HEK293T (cell line): ENCODE data around the gene FRRS1L.

ENCODE experiments used
- CTCF ChIA-PET: fragments of 350-600 bp; formaldehyde crosslinking; extraction: SDS; loops from one replicate; lab custom pipeline; 2021; ENCODE audit warnings: antibody characterized with exemption, inconsistent platforms; lab: Yijun Ruan, JAX
- POLR2A ChIA-PET: fragments of 350-600 bp; formaldehyde crosslinking; extraction: SDS; loops from one replicate; lab custom pipeline; 2020; ENCODE audit warnings: antibody characterized with exemption, inconsistent platforms; lab: Yijun Ruan, JAX
- DNase-seq: peaks from one replicate; pipeline ENCODE4 v3.0.0; 2012; ENCODE audit warnings: mixed read lengths; ENCODE audit errors: extremely low spot score
- ARNT ChIP-seq: fragments of 450-650 bp; IDR thresholded peaks from 2 replicates; pipeline ENCODE4 v1.6.1; 2017; ENCODE audit warnings: mild to moderate bottlenecking
- BHLHE40 ChIP-seq: fragments of 450-650 bp; IDR thresholded peaks from 2 replicates; pipeline ENCODE4 v1.6.1; 2016; ENCODE audit warnings: mild to moderate bottlenecking, moderate library complexity, borderline replicate concordance
- CTBP1 ChIP-seq: fragments of 450-650 bp; IDR thresholded peaks from 2 replicates; pipeline ENCODE4 v1.6.1; 2016; ENCODE audit warnings: borderline replicate concordance
- ELF4 ChIP-seq: fragments of 450-650 bp; IDR thresholded peaks from 2 replicates; pipeline ENCODE4 v1.6.1; 2017; ENCODE audit warnings: antibody characterized with exemption
- FOXA1 ChIP-seq: fragments of 450-650 bp; IDR thresholded peaks from 2 replicates; pipeline ENCODE4 v1.6.1; 2016; ENCODE audit warnings: mild to moderate bottlenecking
- FOXK2 ChIP-seq: fragments of 450-650 bp; IDR thresholded peaks from 2 replicates; pipeline ENCODE4 v1.6.1; 2016; ENCODE audit warnings: mild to moderate bottlenecking
- FOXM1 ChIP-seq: fragments of 450-650 bp; IDR thresholded peaks from 2 replicates; pipeline ENCODE4 v1.6.1; 2017; ENCODE audit warnings: mild to moderate bottlenecking, borderline replicate concordance
- HDGF ChIP-seq: fragments of 450-650 bp; IDR thresholded peaks from 2 replicates; pipeline ENCODE4 v1.6.1; 2017; ENCODE audit warnings: antibody characterized with exemption, borderline replicate concordance
- L3MBTL2 ChIP-seq: fragments of 450-650 bp; conservative IDR thresholded peaks from 2 replicates; pipeline ENCODE4 v1.6.1; 2016; ENCODE audit warnings: mild to moderate bottlenecking
- LEF1 ChIP-seq: fragments of 450-650 bp; IDR thresholded peaks from 2 replicates; pipeline ENCODE4 v1.6.1; 2017; ENCODE audit warnings: mild to moderate bottlenecking, borderline replicate concordance
- NFRKB ChIP-seq: fragments of 450-650 bp; IDR thresholded peaks from 2 replicates; pipeline ENCODE4 v1.6.1; 2016; ENCODE audit warnings: mild to moderate bottlenecking, moderate library complexity
- SP1 ChIP-seq: fragments of 450-650 bp; IDR thresholded peaks from 2 replicates; pipeline ENCODE4 v1.6.1; 2017
- SUZ12 ChIP-seq: fragments of 450-650 bp; IDR thresholded peaks from 2 replicates; pipeline ENCODE4 v1.6.1; 2016; ENCODE audit warnings: mild to moderate bottlenecking
- TARDBP ChIP-seq: fragments of 450-650 bp; IDR thresholded peaks from 2 replicates; pipeline ENCODE4 v1.6.1; 2016
- ZNF384 ChIP-seq: fragments of 450-650 bp; IDR thresholded peaks from 2 replicates; pipeline ENCODE4 v1.6.1; 2016
- TF ChIP-seq, protein P1 (sequence below): fragments of 450-650 bp; IDR thresholded peaks from 2 replicates; pipeline ENCODE4 v1.6.1; 2016

FRRS1L gene

DNA sequence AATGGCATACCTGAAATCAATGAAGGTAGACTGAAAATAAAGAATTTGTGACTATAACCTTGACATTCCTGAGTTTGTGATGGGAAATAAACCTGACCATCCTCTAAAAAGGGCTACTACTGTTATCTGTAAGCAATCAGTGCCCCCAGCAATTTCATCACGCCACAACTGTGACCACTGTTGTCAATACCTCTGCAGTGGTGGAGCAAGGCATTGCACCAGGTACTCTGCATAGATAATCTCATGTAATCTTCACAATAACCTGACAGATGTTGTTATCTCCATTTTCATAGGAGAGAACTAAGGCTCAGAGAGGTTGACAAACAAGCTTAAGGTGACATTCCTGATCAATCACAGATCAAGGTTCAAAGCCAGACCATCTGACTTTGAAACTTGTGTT lies 38.5 kb upstream of the FRRS1L start:
- ChIA-PET POLR2A (no interaction called here), CTCF (no interaction called here)
- no peak for DNase-seq
- TF ChIP-seq HDGF, result no peak
- no peak for TF ChIP-seq ARNT
- no peak for TF ChIP-seq L3MBTL2
- TF ChIP-seq CTBP1, result no peak
- no peak for TF ChIP-seq SP1
- no peak for TF ChIP-seq FOXA1
- TF ChIP-seq SUZ12, result no peak
- TF ChIP-seq TARDBP, result no peak
- TF ChIP-seq LEF1, result no peak
- TF ChIP-seq, protein P1, sequence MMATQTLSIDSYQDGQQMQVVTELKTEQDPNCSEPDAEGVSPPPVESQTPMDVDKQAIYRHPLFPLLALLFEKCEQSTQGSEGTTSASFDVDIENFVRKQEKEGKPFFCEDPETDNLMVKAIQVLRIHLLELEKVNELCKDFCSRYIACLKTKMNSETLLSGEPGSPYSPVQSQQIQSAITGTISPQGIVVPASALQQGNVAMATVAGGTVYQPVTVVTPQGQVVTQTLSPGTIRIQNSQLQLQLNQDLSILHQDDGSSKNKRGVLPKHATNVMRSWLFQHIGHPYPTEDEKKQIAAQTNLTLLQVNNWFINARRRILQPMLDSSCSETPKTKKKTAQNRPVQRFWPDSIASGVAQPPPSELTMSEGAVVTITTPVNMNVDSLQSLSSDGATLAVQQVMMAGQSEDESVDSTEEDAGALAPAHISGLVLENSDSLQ, result no peak

DNA sequence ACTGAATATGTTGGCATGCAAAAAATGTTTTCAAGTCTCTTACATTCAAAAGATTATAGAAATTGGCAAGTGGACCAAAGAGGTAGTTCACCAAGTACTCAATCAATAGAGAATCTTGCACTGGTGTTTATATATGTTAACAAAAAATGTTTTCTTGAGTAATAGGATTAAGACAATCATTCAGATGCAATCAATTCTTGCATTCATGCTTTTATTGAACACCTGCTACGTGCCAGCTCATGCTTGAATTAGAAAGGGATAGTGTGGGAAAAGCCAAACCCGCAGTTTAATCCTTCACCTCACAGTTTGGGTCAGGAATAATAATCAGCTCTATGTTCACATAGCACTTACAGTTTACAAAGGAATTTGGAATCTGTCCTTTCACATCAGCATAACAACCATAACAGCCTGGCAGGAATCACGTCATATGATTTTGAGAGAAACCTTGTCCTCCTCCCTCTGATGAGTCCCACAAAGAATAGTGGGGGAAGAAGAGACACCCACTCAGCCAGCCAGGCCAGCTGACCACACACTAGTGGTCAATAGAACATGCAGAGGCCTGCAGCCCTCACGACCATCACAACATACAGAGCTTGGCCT lies 36.8 kb upstream of the FRRS1L start:
- CTCF ChIA-PET, result no interaction called here
- TF ChIP-seq FOXM1 (no peak), LEF1 (no peak), NFRKB (no peak), CTBP1 (no peak), ZNF384 (no peak), SP1 (no peak), TARDBP (no peak), SUZ12 (no peak), FOXK2 (no peak), BHLHE40 (no peak), HDGF (no peak), ELF4 (no peak), FOXA1 (no peak), L3MBTL2 (no peak), ARNT (no peak)
- TF ChIP-seq, protein P1, result no peak
- POLR2A ChIA-PET, result no interaction called here
- DNase-seq, result no peak

DNA sequence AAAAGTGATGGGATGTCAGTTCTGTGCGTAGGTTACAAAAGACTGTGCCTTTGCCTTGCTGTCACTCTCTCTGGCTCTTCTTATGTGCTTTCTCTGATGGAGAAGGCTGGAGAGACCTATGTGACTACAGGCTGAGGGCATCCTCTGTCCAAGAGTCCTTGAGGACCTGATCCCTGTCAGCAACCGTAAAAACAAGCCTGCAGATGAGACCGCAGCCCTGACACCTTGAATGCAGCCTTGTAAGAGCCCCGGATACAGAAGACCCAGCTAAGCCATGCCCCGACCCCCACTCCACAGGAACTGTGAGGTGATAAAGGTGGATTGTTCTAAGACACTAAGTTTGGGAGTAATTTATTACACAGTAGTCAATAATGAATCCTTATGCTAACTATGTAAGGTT lies 32.6 kb upstream of the FRRS1L start:
- TF ChIP-seq ELF4 (no peak), SUZ12 (no peak), FOXA1 (no peak), BHLHE40 (no peak), HDGF (no peak), ZNF384 (no peak), CTBP1 (no peak), NFRKB (no peak), ARNT (no peak), SP1 (no peak), FOXK2 (no peak), LEF1 (no peak), TARDBP (no peak)
- DNase-seq, result no peak
- POLR2A ChIA-PET, result no interaction called here
- CTCF ChIA-PET, result no interaction called here

DNA sequence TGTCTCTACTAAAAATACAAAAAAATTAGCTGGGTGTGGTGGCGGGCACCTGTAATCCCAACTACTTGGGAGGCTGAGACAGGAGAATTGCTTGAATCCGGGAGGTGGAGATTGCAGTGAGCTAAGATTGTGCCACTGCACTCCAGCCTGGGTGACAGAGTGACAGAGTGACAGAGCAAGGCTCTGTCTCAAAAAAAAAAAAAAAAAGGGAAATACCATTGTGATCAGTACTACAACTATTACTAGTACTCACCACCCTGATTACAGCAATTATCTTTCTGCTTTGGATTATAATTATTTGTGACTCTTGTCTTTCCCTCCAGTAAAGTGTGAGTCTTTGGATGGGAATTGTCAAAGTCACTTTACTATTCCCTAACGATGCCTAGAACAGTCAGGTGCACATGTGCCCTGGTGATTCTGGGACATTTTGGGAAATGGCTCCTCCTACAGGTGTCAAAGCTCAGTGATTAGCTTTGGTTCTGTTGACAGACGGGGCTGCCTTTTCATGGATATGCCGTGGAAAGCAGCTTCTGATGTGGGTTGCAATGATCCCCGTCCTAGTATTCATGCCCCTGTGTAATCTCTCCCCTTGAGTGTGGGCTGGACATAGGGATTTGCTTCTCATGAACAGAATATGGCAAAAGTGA lies 31.8 kb upstream of the FRRS1L start:
- POLR2A ChIA-PET, result no interaction called here
- TF ChIP-seq L3MBTL2 (no peak), SP1 (no peak), ELF4 (no peak), NFRKB (no peak), ZNF384 (no peak), FOXM1 (no peak), CTBP1 (no peak), HDGF (no peak), LEF1 (no peak), TARDBP (no peak), ARNT (no peak)
- no peak for DNase-seq
- CTCF ChIA-PET, result interaction anchor here (0.6 to 0.7 kb wide), 2 partner anchors 108 to 242 kb away, joined by 3 to 4 read pairs; no protein-coding TSS in a partner anchor

DNA sequence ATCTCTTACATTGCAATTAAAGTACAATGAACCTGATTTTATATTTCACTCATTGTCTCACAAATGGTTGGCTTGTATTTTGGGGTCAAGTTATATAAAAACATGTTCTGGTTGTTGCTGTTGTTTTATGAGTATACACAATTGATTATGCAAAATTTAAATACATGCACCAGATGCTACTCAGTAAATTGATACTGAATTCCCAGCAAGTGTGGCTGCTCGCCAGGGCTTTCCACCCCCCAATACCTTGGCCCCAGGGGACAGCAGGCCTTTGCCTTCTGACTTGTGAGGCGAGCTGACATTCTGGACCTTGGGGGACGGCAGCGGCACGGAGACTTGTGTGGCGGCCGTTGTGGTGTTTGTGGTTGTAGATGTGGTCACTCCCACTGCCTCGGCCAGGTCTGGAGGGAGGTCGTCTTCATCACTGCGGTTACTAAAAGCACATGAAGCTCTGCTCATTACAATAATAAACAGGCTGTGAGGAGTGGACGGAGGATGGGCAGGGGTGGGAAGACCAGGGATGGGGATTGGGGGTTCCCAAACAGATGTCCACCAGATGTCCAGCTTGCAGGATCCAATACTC lies 27.0 kb upstream of the FRRS1L start:
- TF ChIP-seq ELF4 (no peak), ARNT (no peak)
- no peak for DNase-seq
- ChIA-PET POLR2A (no interaction called here), CTCF (interaction anchor here (1.2 to 1.4 kb wide), 2 partner anchors 11 to 152 kb away, joined by 3 to 7 read pairs; no protein-coding TSS in a partner anchor)

DNA sequence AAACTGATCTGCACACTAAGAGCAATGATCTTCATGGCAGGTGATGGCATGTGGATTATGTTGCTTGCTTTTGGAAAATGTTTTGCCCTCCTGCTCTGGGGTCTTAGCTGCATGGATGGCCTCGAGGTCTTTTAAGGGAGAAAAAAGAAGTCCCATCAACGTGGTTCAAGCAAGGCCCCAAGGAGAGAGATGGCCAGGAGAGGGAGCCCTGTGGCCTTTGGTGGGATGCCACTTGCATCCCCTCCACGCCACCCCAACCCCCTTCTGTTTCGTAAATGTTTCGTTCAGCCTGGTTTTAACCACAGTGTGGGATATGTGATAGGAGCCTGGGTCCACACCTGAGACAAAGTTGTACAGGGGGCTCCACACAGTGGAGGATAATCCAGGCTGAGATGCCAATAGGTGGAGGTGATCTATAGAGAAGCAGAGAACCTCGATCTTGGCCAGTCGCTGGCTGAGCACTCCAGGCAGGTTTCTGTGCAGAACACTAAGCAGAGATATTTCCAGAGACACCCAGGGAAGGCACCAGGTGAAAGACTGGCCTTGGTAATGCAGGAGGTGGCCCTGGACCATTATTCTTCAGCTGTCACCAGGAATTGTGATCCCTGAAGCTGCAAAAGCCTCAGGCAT lies 25.8 kb upstream of the FRRS1L start:
- TF ChIP-seq ARNT (no peak), FOXK2 (no peak)
- TF ChIP-seq, protein P1, result no peak
- peak; percentile 51 for DNase-seq
- ChIA-PET POLR2A (no interaction called here), CTCF (interaction anchor here (0.8 to 1.4 kb wide), 3 partner anchors 10 to 309 kb away, joined by 3 to 7 read pairs (median 3); no protein-coding TSS in a partner anchor)
